PC-9 (cell line): Measurements from ENCODE around the gene MSANTD4. TPM values are rescaled to one million over a fixed set of nuclear protein-coding genes. Genes with fewer than 3 reads are reported as not detected.

Experiments
- BruUV-seq: library from RNA; stranded (reverse); fragments of 400-500 nt; replicated peaks from 2 replicates; lab custom pipeline; 2021; lab: Mats Ljungman, UMichigan
- CTCF ChIA-PET: fragments of 300-600 bp; sonication (Branson Sonifier 250); formaldehyde crosslinking; loops from one replicate; lab custom pipeline; 2022; ENCODE audit warnings: antibody characterized with exemption; lab: Charles Lee
- POLR2A ChIA-PET: fragments of 300-600 bp; sonication (Branson Sonifier 250); formaldehyde crosslinking; loops from one replicate; lab custom pipeline; 2022; ENCODE audit warnings: antibody characterized with exemption; ENCODE audit not compliant: unreplicated experiment; lab: Charles Lee
- DNase-seq, 2 experiments: peaks; one replicate each; pipeline versions ENCODE4 v3.0.0 to v3.0.0-alpha.2; 2015 to 2022; ENCODE audit warnings: mixed read lengths in 1 of 2
- H2AFZ ChIP-seq: fragments of 200-600 bp; sonication (generic); 2 replicates; pipeline ENCODE4 v1.8.1; 2017; ENCODE audit warnings: antibody characterized with exemption
- H3F3A ChIP-seq: fragments of 200-600 bp; sonication (generic); 2 replicates; pipeline ENCODE4 v1.8.1; 2017; ENCODE audit warnings: antibody characterized with exemption, mild to moderate bottlenecking, low read depth; ENCODE audit not compliant: insufficient read depth
- H3K27ac ChIP-seq: fragments of 200-600 bp; sonication (generic); 2 replicates; pipeline ENCODE4 v1.6.1; 2016; ENCODE audit warnings: mixed run types
- H3K27me3 ChIP-seq: fragments of 200-600 bp; sonication (generic); 2 replicates; pipeline ENCODE4 v1.6.1; 2016; ENCODE audit warnings: low read depth, mixed run types; ENCODE audit not compliant: insufficient read depth
- H3K36me3 ChIP-seq: fragments of 200-600 bp; sonication (generic); 2 replicates; pipeline ENCODE4 v1.6.1; 2016; ENCODE audit warnings: low read depth, mixed run types
- H3K4me1 ChIP-seq: fragments of 200-600 bp; sonication (generic); replicated peaks from 2 replicates; pipeline ENCODE4 v1.6.1; 2016; ENCODE audit warnings: mixed run types; ENCODE audit not compliant: insufficient read depth
- H3K4me2 ChIP-seq: fragments of 200-600 bp; sonication (generic); 2 replicates; pipeline ENCODE4 v1.6.1; 2017; ENCODE audit warnings: mixed run types
- H3K4me3 ChIP-seq: fragments of 200-600 bp; sonication (generic); 2 replicates; pipeline ENCODE4 v1.6.1; 2016; ENCODE audit warnings: mixed run types
- H3K79me2 ChIP-seq: fragments of 200-600 bp; sonication (generic); 2 replicates; pipeline ENCODE4 v1.6.1; 2017; ENCODE audit warnings: low read depth, mixed run types
- H3K9me2 ChIP-seq: fragments of 200-600 bp; sonication (generic); 2 replicates; pipeline ENCODE4 v1.8.1; 2017; ENCODE audit warnings: mild to moderate bottlenecking; ENCODE audit not compliant: insufficient read depth
- H3K9me3 ChIP-seq: fragments of 200-600 bp; sonication (generic); 2 replicates; pipeline ENCODE4 v1.8.1; 2016; ENCODE audit warnings: low read depth; ENCODE audit not compliant: insufficient read depth
- H4K20me1 ChIP-seq: fragments of 200-600 bp; sonication (generic); 2 replicates; pipeline ENCODE4 v1.8.1; 2017; ENCODE audit not compliant: insufficient read depth
- CTCF ChIP-seq: fragments of 200-600 bp; sonication (generic); conservative IDR thresholded peaks from 2 replicates; pipeline ENCODE4 v1.6.1; 2017; ENCODE audit warnings: mixed run types, antibody characterized with exemption, mild to moderate bottlenecking, moderate library complexity
- EZH2 ChIP-seq: fragments of 200-600 bp; sonication (generic); IDR thresholded peaks from 2 replicates; pipeline ENCODE4 v1.8.0; 2017; ENCODE audit warnings: antibody characterized with exemption, low read depth
- intact Hi-C: fragments of 100-400 bp; cut with micrococcal nuclease; formaldehyde crosslinking; loops from one replicate; pipeline ENCODE4 v1.10.0; 2022; ENCODE audit not compliant: unreplicated experiment
- total RNA-seq: library from RNA; stranded (reverse); gene quantifications from 2 replicates; pipeline ENCODE4 v1.2.3, GENCODE V29; 2021

Gene MSANTD4
- total RNA-seq, 1 experiment from 2014 or later: 13.6 TPM

GRCh38 chr11:105986554-105986953, 35.5 kb downstream of the MSANTD4 start:
- no peak for DNase-seq
- Histone ChIP-seq H3K9me3 (no peaks in the 10 kb centered on the region), H3K9me2 (no peaks in the 10 kb centered on the region), H3K4me2 (no peak overlapping the region), H3K27me3 (no peaks in the 10 kb centered on the region), H3K27ac (no peak overlapping the region), H2AFZ (no peak overlapping the region), H3K4me1 (no peaks in the 10 kb centered on the region), H3F3A (no peaks in the 10 kb centered on the region), H4K20me1 (no peaks in the 10 kb centered on the region), H3K4me3 (no peak overlapping the region), H3K36me3 (no peaks in the 10 kb centered on the region), H3K79me2 (no peaks in the 10 kb centered on the region)
- BruUV-seq: no TSS peak
- intact Hi-C loops: no loop called here
- CTCF ChIA-PET: no interaction called here
- TF ChIP-seq CTCF (no peak), EZH2 (no peak)
- POLR2A ChIA-PET: no interaction called here

- H3K4me2 ChIP-seq: no peak overlapping the region
- POLR2A ChIA-PET: no interaction called here
- no peaks in the 10 kb centered on the region for H4K20me1 ChIP-seq
- no peaks in the 10 kb centered on the region for H3K36me3 ChIP-seq
- H3K9me2 ChIP-seq: peaks cover 3% of the 10 kb centered on the region; the same call in 1 of the 2 replicates
- no peak overlapping the region for H3K27ac ChIP-seq
- H3K79me2 ChIP-seq: no peaks in the 10 kb centered on the region
- intact Hi-C loops: no loop called here
- H3F3A ChIP-seq: no peaks in the 10 kb centered on the region
- no peaks in the 10 kb centered on the region for H3K4me1 ChIP-seq
- no peak for DNase-seq
- no TSS peak for BruUV-seq
- no peaks in the 10 kb centered on the region for H3K27me3 ChIP-seq
- H3K4me3 ChIP-seq: no peak overlapping the region
- H3K9me3 ChIP-seq: no peaks in the 10 kb centered on the region
- CTCF ChIA-PET: no interaction called here
- H2AFZ ChIP-seq: no peak overlapping the region
- TF ChIP-seq EZH2: no peak
Observed at GRCh38 chr11:105979997-105980703, 41.9 kb downstream of the MSANTD4 start.

- no peak for DNase-seq
- no peak overlapping the region for H3K4me2 ChIP-seq
- no peak for TF ChIP-seq CTCF
- no peak for TF ChIP-seq EZH2
- no peak overlapping the region for H3K4me3 ChIP-seq
- ChIA-PET POLR2A (no interaction called here), CTCF (no interaction called here)
- no peaks in the 10 kb centered on the region for H4K20me1 ChIP-seq
- H3K9me3 ChIP-seq: no peaks in the 10 kb centered on the region
- H3K36me3 ChIP-seq: no peaks in the 10 kb centered on the region
- H3K4me1 ChIP-seq: no peaks in the 10 kb centered on the region
- no peaks in the 10 kb centered on the region for H3F3A ChIP-seq
- intact Hi-C loops: no loop called here
- no peak overlapping the region for H3K27ac ChIP-seq
- H3K79me2 ChIP-seq: no peaks in the 10 kb centered on the region
- H3K27me3 ChIP-seq: no peaks in the 10 kb centered on the region
- no peak overlapping the region for H2AFZ ChIP-seq
- peaks cover 3% of the 10 kb centered on the region; the same call in 1 of the 2 replicates for H3K9me2 ChIP-seq
- no TSS peak for BruUV-seq
Observed at GRCh38 chr11:105975128-105975527, 46.9 kb downstream of the MSANTD4 start.
